Body of pancreas (tissue), 4 donors: ENCODE measurements around the gene CRTAC1.

Source experiments
- CTCF ChIP-seq, 7 experiments: fragments of 450-650 bp in 4 of 7; fragments of 200-600 bp in 3 of 7; sonication (generic) in 3 of 7; IDR thresholded peaks; one replicate each; pipeline ENCODE4 v1.5.1; 2016 to 2019; ENCODE audit warnings: antibody characterized with exemption in 7 of 7
- POLR2A ChIP-seq, 3 donors: fragments of 450-650 bp; IDR thresholded peaks; one replicate each; pipeline ENCODE4 v1.6.1; 2016; ENCODE audit warnings: antibody characterized with exemption in 3 of 3, mild to moderate bottlenecking in 2 of 3

- TF ChIP-seq CTCF (IDR thresholded peaks at IDR 0.05) (no peak), POLR2A (IDR thresholded peaks at IDR 0.05) (no peak)
Measured at GRCh38 chr10:97927622-97928021, 102.8 kb downstream of the CRTAC1 start.
